HFF-Myc (cell line): ENCODE measurements around the gene GREB1.

Source experiments
- DNase-seq: peaks from one replicate; pipeline ENCODE4 v3.0.0-alpha.2; 2011; ENCODE audit warnings: low read depth; ENCODE audit errors: extremely low read depth
- H3K4me3 ChIP-seq: replicated peaks from 2 replicates; pipeline ENCODE4 v1.5.1; 2011; ENCODE audit warnings: low read depth, mild to moderate bottlenecking, control low read depth, low read length
- CTCF ChIP-seq: IDR thresholded peaks from 2 replicates; pipeline ENCODE4 v1.5.1; 2012; ENCODE audit warnings: mild to moderate bottlenecking, low read depth, low read length, control low read depth; ENCODE audit errors: missing control alignments

GREB1 gene, protein sequence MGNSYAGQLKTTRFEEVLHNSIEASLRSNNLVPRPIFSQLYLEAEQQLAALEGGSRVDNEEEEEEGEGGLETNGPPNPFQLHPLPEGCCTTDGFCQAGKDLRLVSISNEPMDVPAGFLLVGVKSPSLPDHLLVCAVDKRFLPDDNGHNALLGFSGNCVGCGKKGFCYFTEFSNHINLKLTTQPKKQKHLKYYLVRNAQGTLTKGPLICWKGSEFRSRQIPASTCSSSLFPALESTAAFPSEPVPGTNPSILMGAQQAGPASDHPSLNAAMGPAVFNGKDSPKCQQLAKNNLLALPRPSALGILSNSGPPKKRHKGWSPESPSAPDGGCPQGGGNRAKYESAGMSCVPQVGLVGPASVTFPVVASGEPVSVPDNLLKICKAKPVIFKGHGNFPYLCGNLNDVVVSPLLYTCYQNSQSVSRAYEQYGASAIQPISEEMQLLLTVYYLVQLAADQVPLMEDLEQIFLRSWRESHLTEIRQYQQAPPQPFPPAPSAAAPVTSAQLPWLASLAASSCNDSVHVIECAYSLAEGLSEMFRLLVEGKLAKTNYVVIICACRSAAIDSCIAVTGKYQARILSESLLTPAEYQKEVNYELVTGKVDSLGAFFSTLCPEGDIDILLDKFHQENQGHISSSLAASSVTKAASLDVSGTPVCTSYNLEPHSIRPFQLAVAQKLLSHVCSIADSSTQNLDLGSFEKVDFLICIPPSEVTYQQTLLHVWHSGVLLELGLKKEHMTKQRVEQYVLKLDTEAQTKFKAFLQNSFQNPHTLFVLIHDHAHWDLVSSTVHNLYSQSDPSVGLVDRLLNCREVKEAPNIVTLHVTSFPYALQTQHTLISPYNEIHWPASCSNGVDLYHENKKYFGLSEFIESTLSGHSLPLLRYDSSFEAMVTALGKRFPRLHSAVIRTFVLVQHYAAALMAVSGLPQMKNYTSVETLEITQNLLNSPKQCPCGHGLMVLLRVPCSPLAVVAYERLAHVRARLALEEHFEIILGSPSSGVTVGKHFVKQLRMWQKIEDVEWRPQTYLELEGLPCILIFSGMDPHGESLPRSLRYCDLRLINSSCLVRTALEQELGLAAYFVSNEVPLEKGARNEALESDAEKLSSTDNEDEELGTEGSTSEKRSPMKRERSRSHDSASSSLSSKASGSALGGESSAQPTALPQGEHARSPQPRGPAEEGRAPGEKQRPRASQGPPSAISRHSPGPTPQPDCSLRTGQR (N-terminal part only)

DNA sequence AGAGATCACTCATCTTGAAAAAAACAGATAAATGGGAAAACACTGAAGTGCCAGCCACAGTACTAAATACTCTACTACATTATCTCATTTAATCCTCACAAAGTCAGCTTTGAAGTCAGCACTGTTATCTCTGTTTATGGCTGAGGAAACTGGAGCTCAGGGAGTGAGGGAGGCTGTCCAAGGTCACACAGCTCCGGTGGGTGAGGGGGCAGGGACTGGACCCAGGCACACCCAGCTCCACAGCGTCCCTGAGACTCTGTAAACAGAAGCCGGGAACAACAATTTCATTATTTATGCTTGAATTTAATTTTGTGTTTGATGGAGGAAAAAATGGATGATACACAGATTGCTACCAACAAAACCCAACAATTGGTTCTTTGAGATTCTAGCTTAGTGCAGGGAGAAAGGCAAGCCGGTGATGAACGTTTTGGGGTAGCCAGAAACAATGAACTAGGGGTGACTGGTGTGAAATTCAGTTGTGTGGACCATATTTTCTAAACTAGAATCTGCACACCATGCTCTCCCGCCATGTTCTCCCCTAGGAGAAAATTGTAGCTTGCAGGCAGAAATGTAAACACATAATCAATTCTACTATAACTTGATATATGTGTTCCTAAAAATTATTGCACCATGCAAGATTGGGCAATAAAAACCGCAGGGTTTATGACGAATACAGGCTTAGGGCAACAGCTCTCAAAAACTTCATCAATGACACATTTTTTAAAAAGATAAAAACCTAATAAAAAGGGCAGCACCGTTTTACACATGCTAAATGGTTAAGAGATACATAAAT is at the start of gene GREB1:
Gene GREB1, plus strand, starts transcription at position 768 of the 793 bp plus-strand sequence. CDS start 22,570 bp downstream, outside the sequence.
- no peak within 1 kb of the TSS for H3K4me3 ChIP-seq
- no peak for DNase-seq
- no peak for TF ChIP-seq CTCF

DNA sequence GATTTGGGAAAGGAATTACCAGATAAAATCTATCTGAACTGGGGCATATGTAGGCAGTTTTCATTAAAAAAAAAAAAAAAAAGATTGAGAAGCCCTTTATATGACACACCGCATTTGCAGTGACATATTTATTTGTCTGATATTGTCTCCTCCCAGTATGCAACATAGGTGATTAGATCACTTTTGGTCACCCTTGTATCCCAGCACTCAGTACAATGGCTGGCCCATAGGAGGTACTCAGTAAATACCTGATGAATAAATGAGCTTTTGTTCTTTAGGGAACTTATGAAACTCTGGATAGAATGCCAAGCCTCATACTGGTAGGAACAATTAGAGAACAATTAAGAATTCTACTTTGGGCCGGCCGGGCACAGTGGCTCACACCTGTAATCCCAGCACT is 45.0 kb upstream of the GREB1 start:
- no peak for DNase-seq
- TF ChIP-seq CTCF, result no peak
- H3K4me3 ChIP-seq, result no peak overlapping the region

DNA sequence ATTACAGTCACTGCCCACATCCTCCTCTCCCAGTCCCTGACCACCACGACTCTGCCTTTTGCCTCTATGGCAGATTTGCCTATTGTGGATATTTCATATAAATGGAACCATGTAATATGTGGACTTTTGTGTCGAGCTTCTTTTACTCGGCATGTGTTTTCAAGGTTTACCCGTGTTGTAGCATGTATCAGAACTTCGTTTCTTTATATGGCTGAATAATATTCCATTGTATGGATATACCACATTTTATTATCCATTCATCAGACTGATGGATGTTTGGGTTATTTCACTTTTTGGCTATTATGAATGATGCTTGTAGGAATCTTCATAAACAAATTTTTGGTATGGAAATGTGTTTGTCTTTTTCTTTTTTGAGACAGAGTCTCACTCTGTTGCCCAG is 43.7 kb upstream of the GREB1 start:
- no peak for TF ChIP-seq CTCF
- DNase-seq, result no peak

GRCh38 chr2:11491348-11491933 is 42.4 kb upstream of the GREB1 start:
- no peak overlapping the region for H3K4me3 ChIP-seq
- no peak for DNase-seq
- no peak for TF ChIP-seq CTCF

More for the DNA sequence above, 43.7 kb upstream of the GREB1 start:
- no peak overlapping the region for H3K4me3 ChIP-seq

DNA sequence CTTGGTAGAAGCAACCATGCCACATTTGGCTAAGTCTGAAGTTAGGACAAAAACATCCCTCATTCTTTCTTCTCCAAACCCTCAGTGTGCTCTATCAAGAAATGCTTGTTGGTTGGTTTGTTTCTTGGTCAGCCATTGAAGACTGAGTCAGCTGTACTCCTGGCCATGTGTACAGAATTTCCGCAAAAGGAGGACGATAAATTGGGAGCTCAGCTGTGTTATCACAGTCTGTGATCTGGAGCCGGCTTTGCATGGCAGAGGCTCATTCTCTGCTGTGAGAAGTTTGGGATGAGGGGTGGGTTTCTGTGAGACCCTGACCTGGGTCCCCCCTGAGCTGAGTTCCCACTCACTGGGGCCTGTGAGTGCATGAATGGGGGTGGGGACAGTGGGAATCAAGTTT is 41.6 kb upstream of the GREB1 start:
- no peak overlapping the region for H3K4me3 ChIP-seq
- TF ChIP-seq CTCF, result no peak
- no peak for DNase-seq
